Mucosa of rectum (tissue), 2 donors: ENCODE results near the gene TMEM19.

Experiments
- H3K27ac ChIP-seq, 2 donors: one replicate each; pipeline ENCODE4 v1.7.0; 2013; ENCODE audit warnings: inconsistent platforms in 2 of 2, low read depth in 2 of 2, low read length in 2 of 2
- H3K27me3 ChIP-seq, 2 donors: one replicate each; pipeline ENCODE4 v1.7.0; 2013; ENCODE audit warnings: low read length in 2 of 2; ENCODE audit not compliant: control insufficient read depth in 2 of 2, insufficient read depth in 2 of 2
- H3K36me3 ChIP-seq, 2 donors: one replicate each; pipeline ENCODE4 v1.7.0; 2013; ENCODE audit warnings: low read length in 2 of 2; ENCODE audit not compliant: control insufficient read depth in 2 of 2, insufficient read depth in 2 of 2
- H3K4me1 ChIP-seq, 2 donors: one replicate each; pipeline ENCODE4 v1.7.0; 2013; ENCODE audit warnings: low read length in 2 of 2, mild to moderate bottlenecking in 1 of 2; ENCODE audit not compliant: control insufficient read depth in 2 of 2, insufficient read depth in 2 of 2
- H3K4me3 ChIP-seq, 2 donors: one replicate each; pipeline ENCODE4 v1.7.0; 2013; ENCODE audit warnings: low read length in 2 of 2
- H3K9ac ChIP-seq, 2 donors: one replicate each; pipeline ENCODE4 v1.7.0; 2013; ENCODE audit warnings: low read length in 2 of 2, low read depth in 1 of 2, mild to moderate bottlenecking in 1 of 2
- H3K9me3 ChIP-seq, 2 donors: one replicate each; pipeline ENCODE4 v1.7.0; 2013; ENCODE audit warnings: low read length in 2 of 2; ENCODE audit not compliant: control insufficient read depth in 2 of 2
- donor health status: healthy.
- donor health status: Normal muscosa, but diverticular disease.

The TMEM19 gene

GRCh38 chr12:71649401-71649800 is 36.5 kb upstream of the TMEM19 start:
- no peaks in the 10 kb centered on the region for H3K4me1 ChIP-seq
- H3K27me3 ChIP-seq: no peaks in the 10 kb centered on the region
- H3K4me3 ChIP-seq: no peak overlapping the region
- H3K36me3 ChIP-seq: peaks cover 32 to 47% of the 10 kb centered on the region in 2 donors
- H3K9me3 ChIP-seq: no peaks in the 10 kb centered on the region
- H3K9ac ChIP-seq: no peak overlapping the region
- no peak overlapping the region for H3K27ac ChIP-seq

GRCh38 chr12:71652656-71653055 is 33.2 kb upstream of the TMEM19 start:
- Histone ChIP-seq H3K4me1 (peaks cover 0 to 4% of the 10 kb centered on the region in 2 donors), H3K9ac (no peak overlapping the region), H3K36me3 (peaks cover 30 to 33% of the 10 kb centered on the region in 2 donors), H3K4me3 (no peak overlapping the region), H3K27ac (no peak overlapping the region), H3K9me3 (no peaks in the 10 kb centered on the region), H3K27me3 (no peaks in the 10 kb centered on the region)

- Histone ChIP-seq H3K4me1 (peaks cover 0 to 4% of the 10 kb centered on the region in 2 donors), H3K27me3 (no peaks in the 10 kb centered on the region), H3K9me3 (no peaks in the 10 kb centered on the region), H3K36me3 (peaks cover 31 to 32% of the 10 kb centered on the region in 2 donors), H3K4me3 (no peak overlapping the region), H3K27ac (no peak overlapping the region), H3K9ac (no peak overlapping the region)
Observed at GRCh38 chr12:71653137-71653536, 32.7 kb upstream of the TMEM19 start.

GRCh38 chr12:71654200-71654599 is 31.7 kb upstream of the TMEM19 start:
- Histone ChIP-seq H3K27ac (no peak overlapping the region), H3K4me3 (no peak overlapping the region), H3K4me1 (peaks cover 0 to 4% of the 10 kb centered on the region in 2 donors), H3K27me3 (no peaks in the 10 kb centered on the region), H3K9ac (no peak overlapping the region), H3K36me3 (peaks cover 37 to 41% of the 10 kb centered on the region in 2 donors), H3K9me3 (no peaks in the 10 kb centered on the region)

- Histone ChIP-seq H3K9me3 (no peaks in the 10 kb centered on the region), H3K36me3 (peaks cover 33 to 45% of the 10 kb centered on the region in 2 donors), H3K27me3 (no peaks in the 10 kb centered on the region), H3K27ac (no peak overlapping the region), H3K4me1 (peaks cover 0 to 4% of the 10 kb centered on the region in 2 donors), H3K4me3 (no peak overlapping the region), H3K9ac (no peak overlapping the region)
Observed at GRCh38 chr12:71655495-71655894, 30.4 kb upstream of the TMEM19 start.

- Histone ChIP-seq H3K36me3 (peaks cover 32 to 45% of the 10 kb centered on the region in 2 donors), H3K9me3 (no peaks in the 10 kb centered on the region), H3K9ac (no peak overlapping the region), H3K4me3 (no peak overlapping the region), H3K27ac (no peak overlapping the region), H3K27me3 (no peaks in the 10 kb centered on the region), H3K4me1 (peaks cover 0 to 4% of the 10 kb centered on the region in 2 donors)
Observed at GRCh38 chr12:71655907-71656306, 30.0 kb upstream of the TMEM19 start.

GRCh38 chr12:71656740-71657139 is 29.1 kb upstream of the TMEM19 start:
- no peak overlapping the region for H3K4me3 ChIP-seq
- H3K9ac ChIP-seq: no peak overlapping the region
- H3K4me1 ChIP-seq: peaks cover 4 to 8% of the 10 kb centered on the region in 2 donors
- no peaks in the 10 kb centered on the region for H3K27me3 ChIP-seq
- H3K27ac ChIP-seq: no peak overlapping the region
- H3K9me3 ChIP-seq: no peaks in the 10 kb centered on the region
- peaks cover 30 to 45% of the 10 kb centered on the region in 2 donors for H3K36me3 ChIP-seq

- peaks cover 6 to 13% of the 10 kb centered on the region in 2 donors for H3K4me1 ChIP-seq
- H3K9ac ChIP-seq: peak overlapping the region; percentile 97 to 99
- H3K36me3 ChIP-seq: peaks cover 16 to 29% of the 10 kb centered on the region in 2 donors
- no peaks in the 10 kb centered on the region for H3K9me3 ChIP-seq
- no peaks in the 10 kb centered on the region for H3K27me3 ChIP-seq
- H3K4me3 ChIP-seq: peak overlapping the region; percentile 94 to 99
- peak overlapping the region in 1 of 2 donors; percentile 99 for H3K27ac ChIP-seq
Observed at GRCh38 chr12:71661977-71662530, 23.8 kb upstream of the TMEM19 start.

GRCh38 chr12:71662849-71663560 is 22.9 kb upstream of the TMEM19 start:
- Histone ChIP-seq H3K4me1 (peaks cover 6 to 13% of the 10 kb centered on the region in 2 donors), H3K9me3 (no peaks in the 10 kb centered on the region), H3K9ac (peak overlapping the region; percentile 97 to 99), H3K4me3 (peak overlapping the region; percentile 94 to 99), H3K27me3 (no peaks in the 10 kb centered on the region), H3K36me3 (peaks cover 13 to 20% of the 10 kb centered on the region in 2 donors), H3K27ac (peak overlapping the region; percentile 98 to 99)

- no peaks in the 10 kb centered on the region for H3K27me3 ChIP-seq
- H3K9me3 ChIP-seq: no peaks in the 10 kb centered on the region
- peak within 1 kb of the TSS; percentile 98 to 99 for H3K9ac ChIP-seq
- H3K27ac ChIP-seq: peak within 1 kb of the TSS; percentile 98 to 99
- H3K36me3 ChIP-seq: peaks cover 9 to 12% of the 10 kb centered on the region in 2 donors
- H3K4me1 ChIP-seq: peaks cover 6 to 13% of the 10 kb centered on the region in 2 donors
- peak within 1 kb of the TSS; percentile 94 to 99 for H3K4me3 ChIP-seq
Observed at GRCh38 chr12:71663561-71664410, 22.1 kb upstream of the TMEM19 start, which contains the start of the genes THAP2 and ZFC3H1. Gene THAP2, plus strand, starts transcription at chr12:71664301. Its CDS starts 209 bp downstream, at chr12:71664510. Gene ZFC3H1, minus strand, starts transcription at chr12:71663848. Its CDS starts 238 bp downstream, at chr12:71663610.
